GM19324 (cell line): ENCODE measurements around the gene SPATC1L.
"Not testable (repeated sequence)": the region's sequence is repeated elsewhere in the genome, so short reads cannot be mapped to it uniquely, and the experiment has no call there.

Source experiments
- ATAC-seq: cut with Tn5 transposase; IDR thresholded peaks from one replicate; pipeline ENCODE4 v1.9.1; 2021; ENCODE audit warnings: mild to moderate bottlenecking, moderate library complexity; ENCODE audit not compliant: unreplicated experiment, low FRiP score

The SPATC1L gene

DNA sequence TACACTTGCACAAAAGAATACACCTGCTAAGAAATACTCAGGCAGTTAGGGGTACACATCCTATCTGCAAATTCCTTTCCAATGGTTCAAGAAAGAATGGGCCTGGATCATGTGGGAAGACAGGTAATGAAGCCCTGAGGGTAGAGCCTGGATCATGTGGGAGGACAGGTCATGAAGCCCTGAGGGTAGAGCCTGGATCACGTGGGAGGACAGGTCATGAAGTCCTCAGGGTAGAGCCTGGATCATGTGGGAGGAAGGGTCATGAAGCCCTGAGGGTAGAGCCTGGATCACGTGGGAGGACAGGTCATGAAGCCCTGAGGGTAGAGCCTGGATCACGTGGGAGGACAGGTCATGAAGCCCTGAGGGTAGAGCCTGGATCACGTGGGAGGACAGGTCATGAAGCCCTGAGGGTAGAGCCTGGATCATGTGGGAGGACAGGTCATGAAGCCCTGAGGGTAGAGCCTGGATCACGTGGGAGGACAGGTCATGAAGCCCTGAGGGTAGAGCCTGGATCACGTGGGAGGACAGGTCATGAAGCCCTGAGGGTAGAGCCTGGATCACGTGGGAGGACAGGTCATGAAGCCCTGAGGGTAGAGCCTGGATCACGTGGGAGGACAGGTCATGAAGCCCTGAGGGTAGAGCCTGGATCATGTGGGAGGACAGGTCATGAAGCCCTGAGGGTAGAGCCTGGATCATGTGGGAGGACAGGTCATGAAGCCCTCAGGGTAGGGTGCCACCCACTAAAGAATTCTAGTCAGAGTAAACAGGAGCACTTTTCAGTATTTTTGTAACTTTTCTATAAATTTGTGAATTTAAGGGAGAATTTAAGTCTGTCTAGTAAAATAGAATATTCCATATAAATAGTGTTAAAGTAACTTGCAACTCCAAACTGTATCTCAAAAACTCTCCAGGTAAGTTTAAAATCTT is 16.9 kb upstream of the SPATC1L start:
- not testable (repeated sequence) for ATAC-seq

DNA sequence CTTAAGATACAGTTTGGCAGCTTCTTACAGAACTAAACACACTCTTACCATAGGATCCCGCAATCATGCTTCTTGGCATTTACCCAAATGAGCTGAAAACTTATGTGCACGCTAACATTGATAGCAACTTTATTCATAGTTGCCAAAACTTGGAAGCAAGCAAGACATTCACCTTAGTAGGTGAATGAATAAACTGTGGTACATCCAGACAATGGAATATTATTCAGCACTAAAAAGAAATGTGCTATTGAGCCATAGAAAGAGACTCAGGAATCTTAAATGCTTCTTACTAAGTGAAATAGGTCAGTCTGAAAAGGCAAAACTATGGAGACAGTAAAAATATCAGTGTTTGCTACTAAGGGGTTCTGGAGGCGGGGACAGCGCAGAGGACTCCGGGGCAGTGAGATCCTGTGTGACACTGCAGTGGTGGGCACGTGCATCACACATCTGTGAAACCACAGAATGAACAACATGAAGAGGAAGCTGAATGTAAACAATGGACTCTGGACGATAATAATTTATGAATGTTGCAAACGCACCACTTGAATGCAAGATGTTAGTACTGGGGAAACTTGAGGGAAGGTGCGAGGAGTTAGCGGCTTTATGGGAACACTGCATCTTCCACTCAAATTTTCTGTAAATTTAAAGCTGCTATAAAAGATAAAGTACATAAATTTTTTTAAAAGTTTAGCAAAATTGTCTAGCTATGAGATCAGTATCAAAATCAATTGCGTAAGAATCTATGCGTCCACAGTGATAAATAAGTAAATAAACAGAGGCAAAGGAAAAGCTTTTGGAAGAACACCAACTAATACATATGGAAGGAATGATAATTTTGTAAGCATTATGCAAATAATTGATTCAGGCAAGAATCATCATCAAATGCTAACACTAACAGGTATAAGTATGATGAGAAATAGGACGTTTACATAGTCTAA is 15.4 kb upstream of the SPATC1L start:
- no peak for ATAC-seq

DNA sequence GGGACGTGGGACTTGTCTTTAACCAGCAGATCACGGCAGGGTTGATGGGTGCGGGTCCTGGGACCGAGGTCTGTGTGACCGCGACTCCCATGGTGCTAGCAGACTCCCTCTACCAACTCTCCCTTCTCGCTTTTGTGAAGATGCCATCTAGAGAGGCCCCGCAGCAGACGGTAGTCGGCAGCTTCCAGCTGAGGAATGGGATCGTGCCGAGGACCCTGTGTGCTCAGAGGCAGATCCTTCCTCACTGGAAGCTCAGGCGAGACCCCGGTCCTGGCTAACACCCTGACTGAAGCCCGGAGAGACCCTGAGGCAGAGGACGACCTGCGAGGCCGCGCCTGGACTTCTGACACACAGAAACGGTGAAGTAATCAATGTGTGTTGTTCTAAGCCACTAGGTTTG is 12.5 kb upstream of the SPATC1L start:
- ATAC-seq: no peak

DNA sequence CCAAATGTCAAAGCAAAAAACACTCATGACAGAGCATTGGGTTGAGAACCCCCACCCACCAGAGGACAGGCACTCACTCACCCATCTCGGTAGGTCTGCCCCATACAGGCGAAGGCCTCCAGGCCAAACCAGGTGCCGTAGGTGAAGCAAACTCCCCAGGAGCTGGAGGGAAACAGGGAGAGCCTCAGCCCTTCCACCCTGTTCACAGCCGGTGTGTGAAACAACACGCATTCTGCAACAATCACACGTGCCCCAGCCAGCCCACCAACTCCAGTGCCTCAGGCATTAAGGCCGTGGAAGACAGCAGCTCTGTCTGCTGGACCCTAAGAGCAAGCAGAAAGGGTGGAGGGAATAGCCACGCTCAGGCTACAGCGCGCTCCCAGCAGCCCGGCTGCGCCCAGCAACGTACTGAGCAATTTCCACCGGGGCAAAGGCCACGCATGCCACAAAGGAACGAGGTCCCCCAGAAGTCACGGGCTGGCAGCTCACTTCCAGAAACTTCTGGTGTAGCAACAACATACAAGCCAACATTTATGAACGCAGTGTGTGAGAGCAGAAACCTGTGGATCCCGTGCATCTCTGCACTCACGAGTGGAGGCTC is 11.4 kb upstream of the SPATC1L start:
- ATAC-seq: no peak

DNA sequence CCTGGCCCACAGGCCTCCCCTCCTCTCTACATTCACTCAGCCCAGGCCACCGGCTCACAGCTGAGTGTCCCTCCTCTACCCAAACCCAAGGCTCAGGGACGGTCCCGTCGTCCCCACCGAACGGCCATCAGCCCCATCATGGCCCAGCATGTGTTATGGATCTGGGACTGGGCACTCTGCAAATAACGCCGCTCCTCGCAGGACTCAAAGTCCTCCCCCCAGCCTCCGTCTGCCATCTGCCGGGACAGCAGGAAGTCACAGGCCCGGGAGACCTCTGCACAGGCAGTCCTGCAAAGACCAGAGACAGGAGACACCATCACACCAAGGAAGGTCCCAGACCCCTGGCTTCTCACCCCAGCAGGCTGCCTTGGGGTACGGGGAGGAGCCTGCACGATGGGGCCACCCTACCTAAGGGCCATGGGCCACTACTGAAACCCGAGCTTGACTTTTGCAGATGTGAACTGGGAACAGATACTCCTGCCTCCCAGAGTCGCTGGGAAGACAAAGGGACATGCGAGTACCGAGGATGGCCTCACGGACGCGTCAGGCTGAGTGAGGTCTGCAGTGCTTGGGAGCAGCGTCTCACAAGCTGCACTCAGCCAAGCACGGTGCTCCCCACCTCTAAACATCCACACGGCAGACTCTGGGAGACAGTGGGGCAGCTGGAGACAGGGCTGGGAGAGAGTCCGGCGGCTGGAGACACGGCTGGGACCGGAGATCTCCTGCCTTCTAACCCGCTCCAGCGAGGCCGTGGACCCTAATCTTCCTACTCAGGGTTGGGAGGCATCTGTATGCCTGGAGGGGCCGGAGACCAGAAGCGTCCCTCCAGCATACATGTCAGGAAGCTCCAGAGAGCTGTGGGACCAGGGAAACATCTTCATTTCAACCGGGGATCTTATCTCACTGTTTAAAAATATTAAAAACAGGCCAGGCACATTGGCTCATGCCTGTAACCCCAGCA is 10.4 kb upstream of the SPATC1L start:
- ATAC-seq: no peak

DNA sequence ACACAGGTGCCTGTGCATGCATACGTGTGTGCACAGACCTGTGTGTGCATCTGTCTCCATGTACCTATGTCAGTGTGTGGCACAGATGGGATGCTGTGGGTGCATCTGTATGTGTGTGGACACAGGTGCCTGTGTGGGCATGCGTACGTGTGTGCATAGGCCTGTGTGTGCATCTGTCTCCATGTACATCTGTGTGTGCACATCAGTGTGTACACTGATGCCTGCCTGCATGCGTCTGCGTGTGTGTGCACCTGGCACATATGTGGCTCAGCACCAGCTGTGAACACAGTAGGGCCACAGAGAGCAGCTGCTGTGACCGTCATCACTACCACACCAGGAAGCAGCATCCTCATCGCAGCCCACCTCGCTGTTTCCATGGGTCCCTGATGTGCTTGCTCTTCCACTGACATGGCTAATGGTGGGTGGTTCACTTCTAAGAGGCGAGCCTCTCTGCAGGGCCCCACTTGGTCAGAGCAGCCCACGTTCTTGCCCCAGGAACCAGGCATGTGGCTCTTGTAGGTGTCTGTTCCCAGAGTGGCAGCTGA is 9.6 kb upstream of the SPATC1L start:
- ATAC-seq: no peak

DNA sequence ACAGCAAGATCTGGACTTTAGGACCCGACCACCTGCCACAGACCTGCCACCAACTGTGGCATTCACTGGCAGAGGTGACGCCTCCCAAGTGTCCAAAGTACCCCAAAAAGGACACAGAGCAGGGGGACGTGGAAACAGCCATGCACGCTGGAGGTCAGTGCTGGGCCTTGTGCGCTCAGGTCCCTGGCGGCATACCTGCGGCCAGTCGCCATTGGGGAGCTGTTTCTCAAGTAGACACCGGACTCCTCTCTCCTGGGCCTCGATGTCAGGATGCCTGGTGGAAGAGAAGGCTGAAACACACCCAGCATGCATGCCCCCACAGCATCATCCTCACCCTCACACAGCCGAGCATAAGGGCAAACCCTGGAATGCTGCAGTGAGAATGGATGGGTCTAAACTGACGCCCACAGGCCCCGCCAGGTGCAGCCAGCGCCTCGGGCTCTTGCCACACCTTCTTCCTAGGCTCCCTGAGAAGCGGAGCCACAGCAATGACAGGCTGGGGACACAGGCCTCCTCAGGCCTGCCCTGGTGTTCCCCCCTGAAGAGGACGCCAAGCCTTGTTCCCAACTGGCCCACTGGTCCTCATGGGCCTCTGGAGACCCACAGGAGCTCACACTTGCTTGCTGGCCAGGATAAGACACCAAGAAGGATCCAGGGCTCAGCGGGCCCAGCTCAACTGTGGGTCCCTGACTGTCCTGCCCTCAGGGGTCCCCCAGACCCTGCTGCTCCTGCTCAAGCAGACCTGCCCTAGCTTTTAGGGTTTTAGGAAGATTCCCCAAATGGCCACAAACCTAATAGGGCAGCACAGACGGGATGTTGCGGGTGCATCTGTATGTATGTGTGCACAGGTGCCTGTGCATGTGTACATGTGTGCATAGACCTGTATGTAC is 7.7 kb upstream of the SPATC1L start:
- ATAC-seq: no peak

DNA sequence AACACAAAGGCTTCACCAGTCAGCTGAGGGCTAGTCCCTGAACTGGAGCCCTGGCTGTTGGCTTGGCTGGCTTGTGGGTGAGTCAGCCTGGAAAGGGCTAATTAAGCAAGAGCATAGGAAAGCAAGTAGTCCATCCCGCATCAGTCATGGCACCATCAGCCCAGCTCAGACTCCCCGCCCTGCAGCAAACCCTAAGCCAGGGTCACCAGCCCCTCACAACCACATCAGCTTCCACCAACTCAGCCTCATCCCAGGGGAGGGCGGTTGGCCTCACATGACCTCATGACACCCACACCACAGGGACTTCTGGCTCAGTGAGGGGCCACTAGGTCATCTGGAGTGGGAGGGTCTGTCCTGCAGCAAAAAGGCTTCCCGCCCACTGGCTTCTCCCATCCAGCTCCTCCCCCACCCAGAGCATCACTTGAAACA is 7.0 kb upstream of the SPATC1L start:
- ATAC-seq: no peak

DNA sequence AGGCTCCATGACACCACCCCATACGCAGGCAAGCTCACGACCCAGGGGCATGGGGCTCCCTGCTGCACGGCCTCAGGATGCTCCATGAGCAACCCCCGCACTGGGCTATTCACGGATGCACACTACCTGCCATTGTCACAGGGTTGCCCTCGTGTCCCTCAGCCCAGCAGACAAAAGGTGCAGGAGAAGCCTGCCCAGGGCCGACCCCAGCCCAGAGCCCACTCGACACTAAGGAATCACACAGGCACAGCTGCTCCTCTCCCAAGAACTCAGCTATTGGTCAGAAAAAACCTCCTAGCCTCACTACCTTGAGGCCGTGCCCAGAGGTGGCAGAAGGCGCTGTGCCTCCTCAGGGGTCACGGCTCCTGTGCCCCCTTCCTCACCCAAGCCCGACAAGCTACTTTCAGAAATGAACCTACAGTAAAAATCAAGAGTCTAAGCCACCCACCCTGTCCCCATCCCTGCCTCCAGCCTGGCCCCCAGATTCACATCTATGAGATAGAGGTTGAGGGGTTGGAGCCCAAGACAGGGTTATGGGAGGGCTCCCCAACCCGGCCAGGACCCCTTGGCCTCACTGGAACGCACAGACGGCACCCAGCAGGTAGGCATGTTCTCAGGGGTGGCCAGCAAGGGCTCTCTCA is 6.4 kb upstream of the SPATC1L start:
- ATAC-seq: no peak

DNA sequence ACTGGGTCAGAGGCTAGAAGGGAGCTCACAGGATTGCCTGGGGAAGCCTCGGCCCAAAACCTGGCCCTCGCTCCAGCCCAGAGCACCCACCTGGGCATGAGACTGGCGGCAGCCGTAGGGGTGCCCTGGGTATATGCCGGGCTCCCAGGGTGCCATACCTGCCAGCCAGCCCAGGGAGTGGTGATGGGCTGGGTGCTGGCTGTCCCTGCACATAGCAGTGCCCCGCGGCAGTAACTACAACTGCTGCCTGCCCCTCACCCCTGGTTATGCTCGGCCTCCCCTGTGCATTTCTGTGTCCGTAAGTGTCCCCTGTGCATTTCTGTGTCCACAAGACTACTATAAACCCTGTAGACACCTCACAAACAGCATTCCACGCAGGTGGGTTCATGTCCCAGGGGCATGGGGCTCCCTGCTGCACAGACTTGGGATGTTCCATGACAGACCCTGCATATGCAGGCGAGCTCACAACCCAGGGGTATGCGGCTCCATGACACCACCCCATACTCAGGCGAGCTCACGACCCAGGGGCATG is 5.8 kb upstream of the SPATC1L start:
- ATAC-seq: no peak

DNA sequence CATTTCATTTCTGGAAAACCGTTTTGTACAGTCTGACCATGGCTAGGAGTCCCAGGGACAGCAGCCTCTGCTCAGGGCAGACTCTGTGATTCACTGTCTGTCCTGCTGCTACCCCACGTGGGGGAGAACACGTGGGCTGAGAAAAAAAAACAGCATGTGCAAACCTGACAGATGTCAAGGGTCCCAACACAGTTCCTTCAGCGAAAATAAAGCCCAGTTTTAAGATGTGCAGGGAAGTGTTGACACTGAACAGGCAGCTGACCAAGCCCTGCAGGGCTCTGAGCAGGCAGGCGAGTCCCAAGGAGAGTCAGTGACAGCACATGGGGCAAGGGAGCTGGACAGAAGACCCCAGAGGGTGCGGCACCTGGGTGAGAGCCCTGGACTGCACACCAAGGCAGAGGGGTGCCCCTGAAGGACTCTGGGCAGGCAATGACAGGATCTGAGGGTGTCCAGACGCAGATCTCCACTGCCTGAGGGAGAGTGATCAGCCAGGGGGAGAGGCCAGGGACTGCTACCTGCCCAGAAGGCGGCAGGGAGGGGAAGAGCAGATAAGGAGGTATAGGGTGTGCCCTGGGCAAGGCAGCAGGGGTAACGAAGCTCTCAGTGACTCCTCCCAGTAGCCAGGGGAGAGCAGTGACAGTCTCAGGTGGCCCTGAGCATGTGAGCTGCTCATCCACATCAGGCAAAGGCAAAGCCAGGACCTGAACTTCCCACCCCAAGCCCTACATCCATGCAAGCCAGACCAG is 5.1 kb upstream of the SPATC1L start:
- no peak for ATAC-seq

DNA sequence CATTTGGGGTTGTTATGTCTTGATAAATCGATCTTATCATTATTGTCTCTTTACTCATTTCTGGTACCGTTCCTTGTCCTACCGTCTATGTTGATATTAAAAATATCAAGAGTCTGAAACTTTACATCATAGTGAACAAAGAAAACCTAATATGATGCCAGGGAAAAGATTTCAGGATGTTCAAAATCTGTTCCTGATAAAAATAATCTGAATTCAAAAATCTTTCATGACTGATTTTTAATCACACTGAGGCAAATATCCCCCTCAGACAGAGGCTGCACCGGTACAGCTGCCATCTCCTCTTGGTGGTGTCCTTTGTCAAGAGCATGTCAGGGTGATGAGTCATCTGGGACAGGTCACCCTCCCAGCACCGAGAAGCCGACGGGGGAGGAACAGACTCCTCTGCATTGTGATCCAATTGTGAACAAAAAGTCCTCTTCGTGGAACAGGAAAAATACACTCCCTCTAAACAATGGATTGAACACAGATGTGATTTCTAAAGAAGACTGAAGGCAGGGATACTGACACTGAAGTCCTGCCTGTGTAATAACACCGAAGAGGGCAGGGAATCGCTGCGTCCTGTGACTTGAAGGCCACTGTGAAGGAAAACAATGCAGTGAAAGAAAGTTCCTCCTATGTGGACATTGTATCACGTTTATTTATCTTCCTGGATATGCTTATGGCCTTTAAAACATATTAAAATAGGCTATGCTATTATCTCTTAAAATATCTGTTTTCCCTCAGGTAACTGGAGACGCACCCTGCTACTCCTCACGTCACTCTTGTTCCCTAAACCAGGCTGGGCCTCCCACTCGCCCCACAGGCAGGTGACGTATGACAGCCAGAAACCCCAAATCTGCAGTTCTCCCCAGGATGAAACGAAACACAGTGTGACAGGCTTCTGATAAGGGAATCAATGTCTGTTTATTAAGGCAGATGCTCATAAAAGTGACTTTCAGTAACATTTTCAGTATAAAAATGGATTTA is 4.3 kb upstream of the SPATC1L start:
- ATAC-seq: no peak

DNA sequence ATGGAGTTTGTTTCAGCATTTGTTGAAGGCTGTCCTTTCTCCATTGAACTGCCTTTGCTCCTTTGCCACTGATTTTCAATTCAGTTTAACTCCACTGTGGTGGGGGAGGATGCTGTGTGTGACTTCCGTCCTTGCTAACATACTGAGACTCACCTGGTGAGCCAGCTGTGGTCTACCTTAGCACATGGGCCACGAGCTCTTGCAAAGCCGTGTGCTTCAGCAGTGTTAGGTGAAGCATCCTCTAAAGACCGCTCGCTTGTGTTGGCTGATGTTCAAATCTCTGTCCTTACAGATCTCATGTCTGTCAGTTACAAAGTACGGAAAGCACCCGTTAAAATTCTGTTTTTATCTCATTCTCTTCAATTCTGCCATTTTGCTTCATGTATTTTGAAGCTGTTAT is 3.6 kb upstream of the SPATC1L start:
- ATAC-seq: no peak

DNA sequence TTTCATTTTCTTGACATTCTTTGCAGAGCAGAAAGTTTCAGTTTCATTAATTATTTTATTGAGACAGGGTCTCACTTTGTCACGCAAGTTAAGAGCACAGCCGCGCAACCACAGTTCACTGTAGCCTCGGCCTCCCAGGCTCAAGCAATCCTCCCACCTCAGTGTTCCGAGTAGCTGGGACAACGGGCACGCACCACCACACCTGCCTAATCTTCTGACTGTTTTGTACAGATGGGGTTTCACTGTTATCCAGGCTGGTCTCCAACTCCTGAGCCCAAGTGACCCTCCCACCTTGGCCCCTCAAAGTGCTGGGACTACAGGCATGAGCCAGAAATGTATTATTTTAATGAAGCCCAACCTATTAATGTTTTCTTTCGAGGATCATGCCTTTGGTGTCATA is 3.0 kb upstream of the SPATC1L start:
- no peak for ATAC-seq

DNA sequence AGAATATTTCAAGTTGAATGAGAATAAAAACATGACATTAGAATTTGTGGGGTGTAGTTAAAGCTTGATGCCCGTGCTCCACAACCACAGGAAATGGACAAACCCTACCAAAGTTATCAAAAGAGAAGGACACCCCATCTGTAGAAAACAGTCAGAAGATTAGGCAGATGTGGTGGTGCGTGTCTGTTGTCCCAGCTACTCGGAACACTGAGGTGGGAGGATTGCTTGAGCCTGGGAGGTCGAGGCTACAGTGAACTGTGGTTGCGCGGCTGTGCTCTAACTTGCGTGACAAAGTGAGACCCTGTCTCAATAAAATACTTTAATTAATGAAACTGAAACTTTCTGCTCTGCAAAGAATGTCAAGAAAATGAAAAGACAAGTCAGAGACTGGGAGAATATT is 1.5 kb upstream of the SPATC1L start:
- no peak for ATAC-seq
